A549 (cell line): ENCODE results near the gene TF. TPM values are rescaled to one million over a fixed set of nuclear protein-coding genes. Genes with fewer than 3 reads are reported as not detected.

Experiments
- ATAC-seq, 2 experiments: fragments of 200-7000 bp in 1 of 2; fragments of >200 bp in 1 of 2; cut with Nextera tagmentation in 1 of 2; cut with Tn5 transposase in 1 of 2; 3 replicates each; pipeline versions ENCODE4 v1.8.0 to v1.9.1; 2018 to 2020; ENCODE audit warnings: mild to moderate bottlenecking in 1 of 2, moderate library complexity in 1 of 2
- CTCF ChIA-PET: fragments of 300-600 bp; sonication (Branson Sonifier 250); formaldehyde crosslinking; extraction: SDS; loops from one replicate; lab custom pipeline; 2021; ENCODE audit warnings: antibody characterized with exemption, inconsistent platforms; lab: Yijun Ruan, JAX
- POLR2A ChIA-PET: fragments of 350-600 bp; formaldehyde crosslinking; extraction: SDS; loops from one replicate; lab custom pipeline; 2021; ENCODE audit warnings: antibody characterized with exemption, inconsistent platforms; lab: Yijun Ruan, JAX
- DNase-seq, 2 experiments: peaks; one replicate each; pipeline versions ENCODE4 v3.0.0 to v3.0.0-alpha.2; 2011 to 2016; ENCODE audit warnings: low read depth in 1 of 2, low spot score in 1 of 2
- FAIRE-seq: peaks from 2 replicates; lab custom pipeline; 2011; peaks lifted over from hg19 to GRCh38; lab: Jason Lieb, UNC
- H3K27ac ChIP-seq, 2 experiments: fragments of >200 bp; sonication (Bioruptor Twin); formaldehyde crosslinking; 3 replicates each; pipeline ENCODE4 v1.5.1; 2016 to 2017
- H3K4me1 ChIP-seq: fragments of >200 bp; sonication (Bioruptor Twin); formaldehyde crosslinking; 3 replicates; pipeline ENCODE4 v1.6.1; 2016
- H3K4me2 ChIP-seq: fragments of >200 bp; sonication (Bioruptor Twin); formaldehyde crosslinking; 3 replicates; pipeline ENCODE4 v1.6.1; 2016
- H3K4me3 ChIP-seq: fragments of >200 bp; sonication (Bioruptor Twin); formaldehyde crosslinking; 3 replicates; pipeline ENCODE4 v1.5.1; 2016
- H3K9me3 ChIP-seq: fragments of >200 bp; sonication (Bioruptor Twin); formaldehyde crosslinking; 3 replicates; pipeline ENCODE4 v1.6.1; 2016
- ATOH8 ChIP-seq: fragments of 250-450 bp; sonication (Bioruptor Pico); IDR thresholded peaks from 2 replicates; pipeline ENCODE4 v1.5.0; 2020; ENCODE audit warnings: low read depth, mild to moderate bottlenecking, moderate library complexity
- BHLHE40 ChIP-seq: IDR thresholded peaks from 2 replicates; pipeline ENCODE4 v1.6.1; 2012; ENCODE audit warnings: low read depth, low read length, inconsistent platforms
- CBX8 ChIP-seq: fragments of 200-600 bp; sonication (generic); IDR thresholded peaks from 2 replicates; pipeline ENCODE4 v1.6.1; 2016
- CEBPB ChIP-seq, 2 experiments: fragments of >200 bp in 1 of 2; sonication (Bioruptor Twin) in 1 of 2; formaldehyde crosslinking in 1 of 2; IDR thresholded peaks; 2 replicates each; pipeline ENCODE4 v1.6.1; 2012 to 2016
- E2F6 ChIP-seq: IDR thresholded peaks from 2 replicates; pipeline ENCODE4 v1.6.1; 2012; ENCODE audit warnings: low read depth, borderline replicate concordance
- EHMT2 ChIP-seq: fragments of 200-600 bp; sonication (generic); IDR thresholded peaks from 2 replicates; pipeline ENCODE4 v1.6.1; 2016; ENCODE audit warnings: antibody characterized with exemption, low read depth, mild to moderate bottlenecking, moderate library complexity
- EP300 ChIP-seq, 2 experiments: fragments of >200 bp; sonication (Bioruptor Twin); formaldehyde crosslinking; IDR thresholded peaks; 2 replicates in 1 of 2; 3 replicates in 1 of 2; pipeline ENCODE4 v1.6.1; 2016 to 2017
- FOXS1 ChIP-seq: fragments of 250-450 bp; sonication (Bioruptor Pico); IDR thresholded peaks from 2 replicates; pipeline ENCODE4 v1.5.0; 2020; ENCODE audit warnings: mild to moderate bottlenecking, moderate library complexity
- GATA3 ChIP-seq: IDR thresholded peaks from 2 replicates; pipeline ENCODE4 v1.6.1; 2012; ENCODE audit warnings: borderline replicate concordance
- HEYL ChIP-seq: fragments of 250-450 bp; sonication (Bioruptor Pico); IDR thresholded peaks from 2 replicates; pipeline ENCODE4 v1.8.0; 2021; ENCODE audit warnings: mild to moderate bottlenecking, moderate library complexity
- JUN ChIP-seq, 2 experiments: fragments of >200 bp; sonication (Bioruptor Twin); formaldehyde crosslinking; IDR thresholded peaks; 2 replicates in 1 of 2; 3 replicates in 1 of 2; pipeline ENCODE4 v1.6.1; 2016 to 2017
- JUNB ChIP-seq: fragments of >200 bp; sonication (Bioruptor Twin); formaldehyde crosslinking; IDR thresholded peaks from 2 replicates; pipeline ENCODE4 v1.6.1; 2016
- KDM5A ChIP-seq: fragments of 200-600 bp; sonication (generic); IDR thresholded peaks from 2 replicates; pipeline ENCODE4 v1.6.1; 2016; ENCODE audit warnings: antibody characterized with exemption, mild to moderate bottlenecking
- MAZ ChIP-seq: fragments of 150-350 bp; IDR thresholded peaks from 2 replicates; pipeline ENCODE4 v1.6.1; 2014; ENCODE audit warnings: antibody characterized with exemption, low read depth, low read length, borderline replicate concordance
- MYC ChIP-seq: IDR thresholded peaks from 2 replicates; pipeline ENCODE4 v1.6.1; 2012; ENCODE audit warnings: mild to moderate bottlenecking, inconsistent platforms, low read length, improper control_type of control experiment, borderline replicate concordance
- NR3C1 ChIP-seq: fragments of >200 bp; sonication (Bioruptor Twin); formaldehyde crosslinking; IDR thresholded peaks from 3 replicates; pipeline ENCODE4 v1.6.1; 2017
- PBX3 ChIP-seq: IDR thresholded peaks from 2 replicates; pipeline ENCODE4 v1.6.1; 2012
- POLR2A ChIP-seq: IDR thresholded peaks from 2 replicates; pipeline ENCODE4 v1.6.1; 2012; ENCODE audit warnings: mild to moderate bottlenecking, low read length
- POLR2AphosphoS2 ChIP-seq: conservative IDR thresholded peaks from 2 replicates; pipeline ENCODE4 v1.6.1; 2012; ENCODE audit warnings: low read length, improper control_type of control experiment, inconsistent platforms
- RARB ChIP-seq: fragments of 250-450 bp; sonication (Bioruptor Pico); IDR thresholded peaks from 2 replicates; pipeline ENCODE4 v1.8.0; 2021; ENCODE audit warnings: mild to moderate bottlenecking, moderate library complexity
- RCOR1 ChIP-seq: fragments of 150-350 bp; IDR thresholded peaks from 2 replicates; pipeline ENCODE4 v1.6.1; 2014; ENCODE audit warnings: antibody characterized with exemption, low read length, low read depth
- RFX5 ChIP-seq: fragments of 450-650 bp; IDR thresholded peaks from 2 replicates; pipeline ENCODE4 v1.7.1; 2014; ENCODE audit warnings: antibody characterized with exemption, mild to moderate bottlenecking, moderate library complexity
- TFCP2L1 ChIP-seq: fragments of 250-450 bp; sonication (Bioruptor Pico); IDR thresholded peaks from 2 replicates; pipeline ENCODE4 v1.5.0; 2021; ENCODE audit warnings: mild to moderate bottlenecking
- TP53 ChIP-seq: fragments of 250-450 bp; sonication (Bioruptor Pico); IDR thresholded peaks from 2 replicates; pipeline ENCODE4 v1.5.0; 2021; ENCODE audit warnings: mild to moderate bottlenecking, moderate library complexity
- ZFP36 ChIP-seq: fragments of 450-650 bp; IDR thresholded peaks from 2 replicates; pipeline ENCODE4 v1.6.1; 2014; ENCODE audit warnings: borderline replicate concordance; ENCODE audit not compliant: partially characterized antibody
- ZNF302 ChIP-seq: fragments of 250-450 bp; sonication (Bioruptor Pico); IDR thresholded peaks from 2 replicates; pipeline ENCODE4 v1.9.0; 2021; ENCODE audit warnings: inconsistent platforms, mild to moderate bottlenecking, moderate library complexity
- WGBS: methylation state at CpG from one replicate; pipeline ENCODE4 v1.1.6; 2017; ENCODE audit errors: missing lambda C conversion rate; 5-methylcytosine and 5-hydroxymethylcytosine counted together
- polyA plus RNA-seq, 4 experiments: library from polyadenylated mRNA; depleted of rRNA in 3 of 4; stranded (reverse); fragments of >200 nt; fragmentation: RNase III in 1 of 4; extraction: RNeasy Plus Mini Kit Qiagen cat#74134 plus additional on column Dnase treatment in 1 of 4; gene quantifications; 2 replicates in 3 of 4; 3 replicates in 1 of 4; pipeline ENCODE4 v1.2.3, GENCODE V29; 2011 to 2017
- TF ChIP-seq, protein P1 (sequence below): fragments of 150-350 bp; IDR thresholded peaks from 2 replicates; pipeline ENCODE4 v1.6.1; 2014; ENCODE audit warnings: low read depth, mild to moderate bottlenecking, low read length
- TF ChIP-seq, protein P2 (sequence below): fragments of >200 bp; sonication (Bioruptor Twin); formaldehyde crosslinking; IDR thresholded peaks from 3 replicates; pipeline ENCODE4 v1.5.1; 2016
- TF ChIP-seq, protein P3 (sequence below): IDR thresholded peaks from 2 replicates; pipeline ENCODE4 v1.6.1; 2012

Gene TF
- polyA plus RNA-seq, 2 of the 4 experiments (the other 2 are of a cell fraction) = 0.53 to 10.5 TPM

- Histone ChIP-seq H3K9me3 (no peaks in the 10 kb centered on the region), H3K27ac (no peak overlapping the region), H3K4me2 (no peak overlapping the region), H3K4me1 (no peaks in the 10 kb centered on the region), H3K4me3 (no peak overlapping the region)
- FAIRE-seq (no peak), DNase-seq (no peak), ATAC-seq (no peak)
- TF ChIP-seq POLR2AphosphoS2 (no peak), POLR2A (no peak)
- 85% methylated on average over 11 of the region's 14 CpGs for WGBS
- CTCF ChIA-PET = interaction anchor here (1.8 kb wide), 1 partner anchor 93 kb away, joined by 4 read pairs; no protein-coding TSS in a partner anchor
- POLR2A ChIA-PET = no interaction called here
Measured at GRCh38 chr3:133834621-133835417, 88.6 kb downstream of the TF start.

DNA sequence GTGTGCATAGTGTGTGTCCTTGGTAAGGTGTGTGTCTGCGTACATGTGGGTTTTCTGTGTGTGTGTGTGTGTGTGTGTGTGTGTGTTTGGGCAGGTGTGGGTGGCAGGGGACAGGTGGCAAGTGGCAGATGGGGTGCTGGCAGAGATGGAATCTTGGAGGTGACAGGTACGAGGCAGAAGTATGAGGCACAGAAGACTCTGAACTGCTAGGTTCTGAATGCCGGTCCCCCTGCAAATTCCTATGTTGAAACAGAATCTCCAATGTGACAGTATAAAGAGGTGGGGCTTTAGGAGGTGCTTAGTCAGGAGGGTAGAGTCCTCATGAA, 89.2 kb downstream of the TF start:
- POLR2A ChIA-PET = no interaction called here

DNA sequence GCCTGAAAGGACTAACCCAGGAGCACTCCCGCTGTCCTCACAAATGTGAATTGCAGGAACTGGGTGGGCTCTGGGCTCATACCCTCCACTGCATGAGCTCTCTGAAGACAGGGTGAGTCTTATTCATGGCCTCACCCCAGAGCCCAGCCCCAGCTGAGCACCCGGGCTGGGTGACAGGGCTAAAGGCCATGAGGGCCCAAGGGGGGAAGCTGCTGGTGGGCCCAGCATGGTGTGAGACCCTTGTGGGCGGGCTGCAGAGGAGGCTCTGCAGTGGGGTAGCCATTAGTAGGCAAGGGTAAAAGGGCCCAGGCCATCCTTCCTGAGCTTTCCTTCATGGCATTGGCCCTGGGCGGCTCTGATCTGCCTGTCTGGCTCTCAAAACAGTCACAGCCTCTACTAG, 89.8 kb downstream of the TF start:
- 60% methylated on average over 3 of the region's 4 CpGs for WGBS
- no peak overlapping the region for H3K4me3 ChIP-seq
- H3K4me1 ChIP-seq = no peaks in the 10 kb centered on the region
- DNase-seq = no peak
- H3K27ac ChIP-seq = no peak overlapping the region
- CTCF ChIA-PET = no interaction called here
- H3K4me2 ChIP-seq = no peak overlapping the region
- FAIRE-seq = no peak
- POLR2A ChIA-PET = no interaction called here
- ATAC-seq = no peak
- no peaks in the 10 kb centered on the region for H3K9me3 ChIP-seq
- TF ChIP-seq TP53 (CRISPR knock-in tag) (no peak), POLR2AphosphoS2 (no peak), BHLHE40 (no peak), HEYL (CRISPR knock-in tag) (no peak), EP300 (IDR thresholded peaks at IDR 0.05) (no peak), CBX8 (no peak), RARB (CRISPR knock-in tag) (no peak), MYC (no peak), TFCP2L1 (no peak), ATOH8 (CRISPR knock-in tag) (no peak), POLR2A (no peak), E2F6 (no peak), PBX3 (no peak), GATA3 (no peak), RCOR1 (no peak), ZNF302 (no peak), JUNB (no peak)
- TF ChIP-seq, protein P1, sequence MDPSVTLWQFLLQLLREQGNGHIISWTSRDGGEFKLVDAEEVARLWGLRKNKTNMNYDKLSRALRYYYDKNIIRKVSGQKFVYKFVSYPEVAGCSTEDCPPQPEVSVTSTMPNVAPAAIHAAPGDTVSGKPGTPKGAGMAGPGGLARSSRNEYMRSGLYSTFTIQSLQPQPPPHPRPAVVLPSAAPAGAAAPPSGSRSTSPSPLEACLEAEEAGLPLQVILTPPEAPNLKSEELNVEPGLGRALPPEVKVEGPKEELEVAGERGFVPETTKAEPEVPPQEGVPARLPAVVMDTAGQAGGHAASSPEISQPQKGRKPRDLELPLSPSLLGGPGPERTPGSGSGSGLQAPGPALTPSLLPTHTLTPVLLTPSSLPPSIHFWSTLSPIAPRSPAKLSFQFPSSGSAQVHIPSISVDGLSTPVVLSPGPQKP = no peak

More for the DNA sequence above, 89.2 kb downstream of the TF start:
- CTCF ChIA-PET = no interaction called here
- H3K4me1 ChIP-seq = no peaks in the 10 kb centered on the region
- no peak for DNase-seq
- TF ChIP-seq, protein P2, sequence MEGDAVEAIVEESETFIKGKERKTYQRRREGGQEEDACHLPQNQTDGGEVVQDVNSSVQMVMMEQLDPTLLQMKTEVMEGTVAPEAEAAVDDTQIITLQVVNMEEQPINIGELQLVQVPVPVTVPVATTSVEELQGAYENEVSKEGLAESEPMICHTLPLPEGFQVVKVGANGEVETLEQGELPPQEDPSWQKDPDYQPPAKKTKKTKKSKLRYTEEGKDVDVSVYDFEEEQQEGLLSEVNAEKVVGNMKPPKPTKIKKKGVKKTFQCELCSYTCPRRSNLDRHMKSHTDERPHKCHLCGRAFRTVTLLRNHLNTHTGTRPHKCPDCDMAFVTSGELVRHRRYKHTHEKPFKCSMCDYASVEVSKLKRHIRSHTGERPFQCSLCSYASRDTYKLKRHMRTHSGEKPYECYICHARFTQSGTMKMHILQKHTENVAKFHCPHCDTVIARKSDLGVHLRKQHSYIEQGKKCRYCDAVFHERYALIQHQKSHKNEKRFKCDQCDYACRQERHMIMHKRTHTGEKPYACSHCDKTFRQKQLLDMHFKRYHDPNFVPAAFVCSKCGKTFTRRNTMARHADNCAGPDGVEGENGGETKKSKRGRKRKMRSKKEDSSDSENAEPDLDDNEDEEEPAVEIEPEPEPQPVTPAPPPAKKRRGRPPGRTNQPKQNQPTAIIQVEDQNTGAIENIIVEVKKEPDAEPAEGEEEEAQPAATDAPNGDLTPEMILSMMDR = no peak
- no peak for TF ChIP-seq NR3C1
- TF ChIP-seq HEYL (CRISPR knock-in tag) = no peak
- no peak for TF ChIP-seq FOXS1
- no peak for TF ChIP-seq CEBPB (IDR thresholded peaks at IDR 0.05)
- no peak for TF ChIP-seq ZFP36
- TF ChIP-seq MAZ = no peak
- TF ChIP-seq RFX5 = no peak
- TF ChIP-seq EHMT2 = no peak
- TF ChIP-seq BHLHE40 = no peak
- TF ChIP-seq POLR2A = no peak
- TF ChIP-seq GATA3 = no peak
- no peak for TF ChIP-seq PBX3
- TF ChIP-seq KDM5A = no peak
- TF ChIP-seq JUN (IDR thresholded peaks at IDR 0.05) = no peak
- TF ChIP-seq, protein P3, sequence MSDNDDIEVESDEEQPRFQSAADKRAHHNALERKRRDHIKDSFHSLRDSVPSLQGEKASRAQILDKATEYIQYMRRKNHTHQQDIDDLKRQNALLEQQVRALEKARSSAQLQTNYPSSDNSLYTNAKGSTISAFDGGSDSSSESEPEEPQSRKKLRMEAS = no peak
- no peak overlapping the region for H3K27ac ChIP-seq
- no peak overlapping the region for H3K4me2 ChIP-seq
- WGBS = 77% methylated on average over 3 of the region's 3 CpGs
- no peaks in the 10 kb centered on the region for H3K9me3 ChIP-seq
- ATAC-seq = no peak
- FAIRE-seq = no peak
- no peak overlapping the region for H3K4me3 ChIP-seq
